Fibroblast of lung (primary cell): Measurements from ENCODE around the gene CTNND1. TPM values are rescaled to one million over a fixed set of nuclear protein-coding genes. Genes with fewer than 3 reads are reported as not detected.

Experiments used
- DNase-seq, 2 donors: peaks; one replicate each; pipeline versions ENCODE4 v3.0.0 to v3.0.0-alpha.2; 2010; ENCODE audit warnings: low read depth in 2 of 2
- H2AFZ ChIP-seq: 2 replicates; pipeline ENCODE4 v1.5.1; 2012; ENCODE audit warnings: low read length, control low read depth, inconsistent platforms
- H3K27ac ChIP-seq: 2 replicates; pipeline ENCODE4 v1.5.1; 2011; ENCODE audit warnings: low read length, control low read depth; ENCODE audit not compliant: insufficient read depth
- H3K27me3 ChIP-seq: 2 replicates; pipeline ENCODE4 v1.5.1; 2011; ENCODE audit warnings: mild to moderate bottlenecking, low read length; ENCODE audit not compliant: control insufficient read depth, insufficient read depth
- H3K36me3 ChIP-seq: 2 replicates; pipeline ENCODE4 v1.5.1; 2011; ENCODE audit warnings: low read length; ENCODE audit not compliant: control insufficient read depth, insufficient read depth
- H3K4me1 ChIP-seq: 2 replicates; pipeline ENCODE4 v1.5.1; 2011; ENCODE audit warnings: low read length; ENCODE audit not compliant: control insufficient read depth, insufficient read depth; ENCODE audit errors: extremely low read depth
- H3K4me2 ChIP-seq: 2 replicates; pipeline ENCODE4 v1.5.1; 2011; ENCODE audit warnings: low read length, control low read depth; ENCODE audit not compliant: insufficient read depth; ENCODE audit errors: extremely low read depth
- H3K4me3 ChIP-seq, 4 experiments: fragments of 200-600 bp in 1 of 4; sonication (generic) in 1 of 4; replicated peaks in 1 of 4; 2 replicates each; pipeline ENCODE4 v1.5.1; 2011 to 2016; ENCODE audit warnings: low read length in 4 of 4, low read depth in 3 of 4, mild to moderate bottlenecking in 3 of 4, control low read depth in 2 of 4, inconsistent platforms in 1 of 4, mixed read lengths in 1 of 4; ENCODE audit not compliant: insufficient read depth in 1 of 4; ENCODE audit errors: control extremely low read depth in 1 of 4
- H3K79me2 ChIP-seq: 2 replicates; pipeline ENCODE4 v1.5.1; 2012; ENCODE audit warnings: mild to moderate bottlenecking, low read length, inconsistent platforms; ENCODE audit not compliant: control insufficient read depth, insufficient read depth
- H3K9ac ChIP-seq: 2 replicates; pipeline ENCODE4 v1.5.1; 2011; ENCODE audit warnings: mild to moderate bottlenecking, low read length, control low read depth; ENCODE audit not compliant: insufficient read depth
- H3K9me3 ChIP-seq: 2 replicates; pipeline ENCODE4 v1.5.1; 2012; ENCODE audit warnings: low read depth, low read length; ENCODE audit not compliant: control insufficient read depth, insufficient read depth
- H4K20me1 ChIP-seq: 2 replicates; pipeline ENCODE4 v1.5.1; 2011; ENCODE audit warnings: low read length; ENCODE audit not compliant: control insufficient read depth, insufficient read depth; ENCODE audit errors: extremely low read depth
- CTCF ChIP-seq, 2 donors: IDR thresholded peaks in 1 of 2; conservative IDR thresholded peaks in 1 of 2; 1 replicate in 1 of 2; 2 replicates in 1 of 2; pipeline ENCODE4 v1.5.1; 2011 to 2012; ENCODE audit warnings: low read length in 2 of 2, control low read depth in 1 of 2, inconsistent platforms in 1 of 2, low read depth in 1 of 2, mild to moderate bottlenecking in 1 of 2
- EZH2 ChIP-seq: IDR thresholded peaks from 2 replicates; pipeline ENCODE4 v1.5.1; 2012; ENCODE audit warnings: low read length, control low read depth, mild to moderate bottlenecking; ENCODE audit errors: missing control alignments
- polyA plus RNA-seq, 2 donors: library from polyadenylated mRNA; depleted of rRNA in 1 of 2; stranded (reverse) in 1 of 2; unstranded in 1 of 2; fragments of >200 nt; gene quantifications; 2 replicates each; pipeline ENCODE4 v1.2.1, GENCODE V29; 2011 to 2012; ENCODE audit warnings: missing spikeins in 1 of 2
- total RNA-seq: library from RNA; depleted of rRNA; stranded (reverse); fragments of >200 nt; gene quantifications from 2 replicates; pipeline ENCODE4 v1.2.1, GENCODE V29; 2014

CTNND1 gene
- total and polyA plus RNA-seq, 2 donors (not counting 1 experiment from before 2014, with no cell fraction given): 103 to 190 TPM

DNA sequence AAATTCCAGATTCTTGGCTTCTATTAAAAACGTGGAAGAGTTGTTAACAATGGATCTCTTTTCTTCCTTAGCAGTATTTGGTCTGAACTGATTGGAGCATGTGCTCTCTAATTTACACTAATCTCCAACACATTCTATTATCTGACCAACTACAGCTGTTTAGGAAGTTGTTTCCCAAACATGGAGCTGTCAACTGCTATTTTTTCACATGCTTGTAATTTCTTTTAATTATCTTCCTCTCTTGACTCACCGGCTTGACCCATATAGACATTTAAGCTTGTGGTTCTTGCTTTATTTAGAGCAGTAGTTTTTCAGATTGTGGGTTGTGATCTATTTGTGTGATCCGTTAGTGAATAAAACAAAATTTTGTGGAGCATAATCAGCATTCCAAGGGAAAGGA is 40.8 kb downstream of the CTNND1 start:
- no peaks in the 10 kb centered on the region for H3K9me3 ChIP-seq
- H3K4me1 ChIP-seq: peaks cover 10% of the 10 kb centered on the region
- peaks cover 26% of the 10 kb centered on the region for H3K79me2 ChIP-seq
- H3K4me3 ChIP-seq: no peak overlapping the region
- no peak for DNase-seq
- no peak overlapping the region for H2AFZ ChIP-seq
- no peak overlapping the region for H3K4me2 ChIP-seq
- H3K27ac ChIP-seq: no peak overlapping the region
- peaks cover 1% of the 10 kb centered on the region for H4K20me1 ChIP-seq
- no peak for TF ChIP-seq EZH2
- TF ChIP-seq CTCF (conservative IDR thresholded peaks at IDR 0.05 in 1 of 2, IDR thresholded peaks at IDR 0.05 in 1 of 2; ENCODE audit: low read depth in 1 of 2, low read length in 2 of 2): no peak
- H3K27me3 ChIP-seq: no peaks in the 10 kb centered on the region
- H3K9ac ChIP-seq: no peak overlapping the region
- H3K36me3 ChIP-seq: peaks cover 28% of the 10 kb centered on the region

GRCh38 chr11:57804466-57804865 is 42.9 kb downstream of the CTNND1 start:
- Histone ChIP-seq H3K4me3 (no peak overlapping the region), H3K4me2 (no peak overlapping the region), H3K79me2 (peaks cover 25% of the 10 kb centered on the region), H3K27ac (no peak overlapping the region), H3K9ac (no peak overlapping the region), H3K9me3 (no peaks in the 10 kb centered on the region), H3K27me3 (no peaks in the 10 kb centered on the region), H3K4me1 (peaks cover 2% of the 10 kb centered on the region), H4K20me1 (peaks cover under 1% of the 10 kb centered on the region), H3K36me3 (peaks cover 41% of the 10 kb centered on the region), H2AFZ (no peak overlapping the region)
- TF ChIP-seq EZH2: no peak
- peak in 1 of 2 donors; percentile 51 for DNase-seq

DNA sequence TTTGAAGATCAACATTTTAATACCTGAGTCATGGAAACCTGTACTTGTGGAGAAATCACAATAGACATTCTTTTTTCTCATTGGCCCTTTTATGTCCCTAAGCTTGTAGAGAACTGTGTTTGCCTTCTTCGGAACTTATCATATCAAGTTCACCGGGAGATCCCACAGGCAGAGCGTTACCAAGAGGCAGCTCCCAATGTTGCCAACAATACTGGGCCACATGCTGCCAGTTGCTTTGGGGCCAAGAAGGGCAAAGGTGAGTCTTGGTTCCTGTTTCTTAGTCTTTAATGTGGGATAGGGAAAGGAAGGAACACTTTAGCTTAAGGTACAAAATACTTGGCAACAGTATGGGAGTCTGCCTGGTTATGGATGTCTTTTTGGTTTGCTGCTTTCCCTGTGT is 44.2 kb downstream of the CTNND1 start:
- H3K79me2 ChIP-seq: peaks cover 21% of the 10 kb centered on the region
- DNase-seq: no peak
- no peak overlapping the region for H3K4me2 ChIP-seq
- no peak overlapping the region for H3K27ac ChIP-seq
- no peak overlapping the region for H3K9ac ChIP-seq
- H3K9me3 ChIP-seq: no peaks in the 10 kb centered on the region
- peaks cover 41% of the 10 kb centered on the region for H3K36me3 ChIP-seq
- H4K20me1 ChIP-seq: no peaks in the 10 kb centered on the region
- no peak overlapping the region for H3K4me3 ChIP-seq
- TF ChIP-seq EZH2: no peak
- no peak for TF ChIP-seq CTCF (conservative IDR thresholded peaks at IDR 0.05 in 1 of 2, IDR thresholded peaks at IDR 0.05 in 1 of 2; ENCODE audit: low read depth in 1 of 2, low read length in 2 of 2)
- no peaks in the 10 kb centered on the region for H3K27me3 ChIP-seq
- H2AFZ ChIP-seq: no peak overlapping the region
- no peaks in the 10 kb centered on the region for H3K4me1 ChIP-seq
